Measurements from ENCODE around the gene SHD.

SHD gene

GRCh38 chr19:4300589-4300988 is 21.5 kb downstream of the SHD start:
- Histone ChIP-seq H3K4me2 (ENCODE audit: low read length) (no peak overlapping the region), H3K9me3 (ENCODE audit: control insufficient read depth, low read length) (no peaks in the 10 kb centered on the region), H3K27me3 (ENCODE audit: control insufficient read depth, insufficient read depth, low read length) (no peaks in the 10 kb centered on the region), H3K4me1 (no peaks in the 10 kb centered on the region), H3K4me3 (ENCODE audit: low read depth, low read length) (no peak overlapping the region), H3K9ac (no peak overlapping the region), H2AFZ (no peak overlapping the region), H3K27ac (no peak overlapping the region), H3K36me3 (ENCODE audit: control insufficient read depth, insufficient read depth, low read length) (no peaks in the 10 kb centered on the region), H3K79me2 (no peaks in the 10 kb centered on the region)
- TF ChIP-seq CTCF (IDR thresholded peaks at IDR 0.05), result no peak

GRCh38 chr19:4301590-4302242 is 22.6 kb downstream of the SHD start:
- H3K9me3 ChIP-seq (ENCODE audit: control insufficient read depth, low read length), result no peaks in the 10 kb centered on the region
- no peaks in the 10 kb centered on the region for H3K79me2 ChIP-seq
- H3K4me3 ChIP-seq (ENCODE audit: low read depth, low read length), result no peak overlapping the region
- no peak overlapping the region for H3K4me2 ChIP-seq (ENCODE audit: low read length)
- H3K27ac ChIP-seq, result no peak overlapping the region
- H3K27me3 ChIP-seq (ENCODE audit: control insufficient read depth, insufficient read depth, low read length), result no peaks in the 10 kb centered on the region
- no peak overlapping the region for H2AFZ ChIP-seq
- H3K9ac ChIP-seq, result no peak overlapping the region
- no peaks in the 10 kb centered on the region for H3K4me1 ChIP-seq
- no peak for TF ChIP-seq CTCF (IDR thresholded peaks at IDR 0.05)
- no peaks in the 10 kb centered on the region for H3K36me3 ChIP-seq (ENCODE audit: control insufficient read depth, insufficient read depth, low read length)

- no peaks in the 10 kb centered on the region for H3K27me3 ChIP-seq (ENCODE audit: control insufficient read depth, insufficient read depth, low read length)
- H3K27ac ChIP-seq, result no peak within 1 kb of the TSS
- no peak within 1 kb of the TSS for H3K4me3 ChIP-seq (ENCODE audit: low read depth, low read length)
- H3K9me3 ChIP-seq (ENCODE audit: control insufficient read depth, low read length), result no peaks in the 10 kb centered on the region
- H3K4me2 ChIP-seq (ENCODE audit: low read length), result no peak within 1 kb of the TSS
- no peak for TF ChIP-seq CTCF (IDR thresholded peaks at IDR 0.05)
- no peak within 1 kb of the TSS for H3K9ac ChIP-seq
- H3K4me1 ChIP-seq, result no peaks in the 10 kb centered on the region
- no peak within 1 kb of the TSS for H2AFZ ChIP-seq
- H3K79me2 ChIP-seq, result no peaks in the 10 kb centered on the region
- no peaks in the 10 kb centered on the region for H3K36me3 ChIP-seq (ENCODE audit: control insufficient read depth, insufficient read depth, low read length)
Measured at GRCh38 chr19:4302243-4302640, 23.2 kb downstream of the SHD start, which contains the start of gene TMIGD2. Gene TMIGD2 (minus strand): TSS chr19:4302389. CDS start chr19:4302385, 4 bp downstream.

GRCh38 chr19:4303819-4304537 is 24.9 kb downstream of the SHD start:
- H3K9ac ChIP-seq, result no peak overlapping the region
- no peak overlapping the region for H2AFZ ChIP-seq
- TF ChIP-seq CTCF (IDR thresholded peaks at IDR 0.05), result no peak
- H3K27ac ChIP-seq, result no peak overlapping the region
- no peaks in the 10 kb centered on the region for H3K4me1 ChIP-seq
- no peak overlapping the region for H3K4me3 ChIP-seq (ENCODE audit: low read depth, low read length)
- no peak overlapping the region for H3K4me2 ChIP-seq (ENCODE audit: low read length)
- no peaks in the 10 kb centered on the region for H3K36me3 ChIP-seq (ENCODE audit: control insufficient read depth, insufficient read depth, low read length)
- H3K9me3 ChIP-seq (ENCODE audit: control insufficient read depth, low read length), result no peaks in the 10 kb centered on the region
- H3K27me3 ChIP-seq (ENCODE audit: control insufficient read depth, insufficient read depth, low read length), result no peaks in the 10 kb centered on the region
- no peaks in the 10 kb centered on the region for H3K79me2 ChIP-seq
